ENCODE measurements around the gene KCNH8.

- TF ChIP-seq, protein P1, sequence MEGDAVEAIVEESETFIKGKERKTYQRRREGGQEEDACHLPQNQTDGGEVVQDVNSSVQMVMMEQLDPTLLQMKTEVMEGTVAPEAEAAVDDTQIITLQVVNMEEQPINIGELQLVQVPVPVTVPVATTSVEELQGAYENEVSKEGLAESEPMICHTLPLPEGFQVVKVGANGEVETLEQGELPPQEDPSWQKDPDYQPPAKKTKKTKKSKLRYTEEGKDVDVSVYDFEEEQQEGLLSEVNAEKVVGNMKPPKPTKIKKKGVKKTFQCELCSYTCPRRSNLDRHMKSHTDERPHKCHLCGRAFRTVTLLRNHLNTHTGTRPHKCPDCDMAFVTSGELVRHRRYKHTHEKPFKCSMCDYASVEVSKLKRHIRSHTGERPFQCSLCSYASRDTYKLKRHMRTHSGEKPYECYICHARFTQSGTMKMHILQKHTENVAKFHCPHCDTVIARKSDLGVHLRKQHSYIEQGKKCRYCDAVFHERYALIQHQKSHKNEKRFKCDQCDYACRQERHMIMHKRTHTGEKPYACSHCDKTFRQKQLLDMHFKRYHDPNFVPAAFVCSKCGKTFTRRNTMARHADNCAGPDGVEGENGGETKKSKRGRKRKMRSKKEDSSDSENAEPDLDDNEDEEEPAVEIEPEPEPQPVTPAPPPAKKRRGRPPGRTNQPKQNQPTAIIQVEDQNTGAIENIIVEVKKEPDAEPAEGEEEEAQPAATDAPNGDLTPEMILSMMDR (conservative IDR thresholded peaks at IDR 0.05 in 1 of 2, IDR thresholded peaks at IDR 0.05 in 1 of 2; ENCODE audit: extremely low read depth in 1 of 2, insufficient read depth in 1 of 2, low read depth in 1 of 2, low read length in 2 of 2): no peak
- TF ChIP-seq EZH2 (IDR thresholded peaks at IDR 0.05; ENCODE audit: borderline replicate concordance, low read length): no peak
Observed at GRCh38 chr3:19190602-19191001, 42.3 kb downstream of the KCNH8 start.

All from mammary epithelial cell (primary cell).